Measurements from ENCODE around the gene NUDT8. TPM values are rescaled to one million over a fixed set of nuclear protein-coding genes. Genes with fewer than 3 reads are reported as not detected.

The NUDT8 gene
- total and polyA plus RNA-seq, 2 of the 8 experiments (the other 6 are each of a cell fraction or from before 2014, with no cell fraction given) = 7.2 to 8.3 TPM

DNA sequence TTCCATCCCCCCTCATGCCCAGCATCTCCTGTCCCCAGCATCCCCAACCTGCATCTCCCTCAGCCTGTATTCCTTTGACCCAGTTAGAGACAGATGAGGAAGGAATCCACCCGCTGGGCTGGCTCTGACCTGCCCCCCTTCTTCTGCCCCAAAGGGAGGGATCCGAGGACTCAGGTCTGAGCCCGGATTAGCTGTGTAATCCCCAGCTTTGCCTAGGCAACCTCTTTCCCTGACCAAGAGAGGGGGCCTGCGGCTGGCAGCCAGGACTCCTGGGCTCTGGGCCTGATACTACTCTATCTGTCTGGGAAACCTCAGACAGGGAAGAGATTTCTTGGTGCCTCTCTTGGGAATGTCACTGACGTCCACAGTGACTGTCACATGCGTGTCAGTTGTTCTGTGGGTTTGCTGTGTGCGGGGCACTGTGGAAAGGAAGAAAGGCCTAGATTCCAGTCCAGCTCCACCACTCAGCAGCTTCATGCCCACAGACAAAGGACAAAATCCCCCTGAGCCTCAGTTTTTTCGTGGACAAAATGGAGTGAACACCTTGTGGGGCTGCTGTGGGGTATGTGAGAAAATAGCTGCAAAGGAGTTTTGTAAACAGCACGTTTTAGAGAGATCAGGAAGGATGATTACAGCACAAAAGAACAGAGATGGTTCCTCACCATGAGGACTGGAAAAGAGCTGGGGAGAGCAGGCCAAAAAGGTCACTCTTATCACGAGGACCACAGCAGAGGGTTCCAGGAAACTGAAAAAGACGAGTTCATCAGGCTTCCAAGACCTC, 24.3 kb downstream of the NUDT8 start:
- Histone ChIP-seq H3K23ac (ENCODE audit: insufficient read length) (no peak overlapping the region), H3K36me3 (ENCODE audit: control insufficient read depth in 2 of 4, insufficient read depth in 4 of 4, low read length in 3 of 4) (peaks cover 1 to 7% (median 4%) of the 10 kb centered on the region in 4 experiments; a peak in 6 of 8 replicates), H3K23me2 (ENCODE audit: low read depth, low read length) (peaks cover 9% of the 10 kb centered on the region; the same call in 1 of the 2 replicates), H4K5ac (ENCODE audit: insufficient read length, low read depth, low read length) (no peak overlapping the region), H4K8ac (ENCODE audit: extremely low read depth, insufficient read depth, low read length) (no peak overlapping the region), H3K4me1 (replicated peaks in 1 of 4; ENCODE audit: control insufficient read depth in 3 of 4, insufficient read depth in 4 of 4, low read length in 3 of 4) (peaks cover 5 to 27% (median 17%) of the 10 kb centered on the region in 4 experiments; a peak in 6 of 7 replicates), H3K4me3 (ENCODE audit: extremely low read depth in 1 of 4, insufficient read depth in 2 of 4, low read depth in 3 of 4, low read length in 4 of 4) (no peak overlapping the region), H3K9me3 (ENCODE audit: insufficient read depth in 2 of 2, low read depth in 1 of 2, low read length in 1 of 2) (no peaks in the 10 kb centered on the region), H2BK12ac (ENCODE audit: low read depth, low read length) (0 out of 2 replicates have a peak overlapping the region, but pooled peaks have one; percentile 94), H3K18ac (ENCODE audit: extremely low read depth, low read length) (no peak overlapping the region; the same call in 1 of the 2 replicates), H3K14ac (ENCODE audit: insufficient read length) (no peak overlapping the region), H3K27me3 (replicated peaks in 1 of 4; ENCODE audit: control insufficient read depth in 3 of 4, extremely low read depth in 1 of 4, insufficient read depth in 3 of 4, low read length in 3 of 4) (peaks cover 0 to 4% (median 0%) of the 10 kb centered on the region in 4 experiments; a peak in 2 of 7 replicates), H2AK5ac (ENCODE audit: low read depth, low read length) (0 out of 2 replicates have a peak overlapping the region, but pooled peaks have one; percentile 58), H2BK15ac (ENCODE audit: low read length) (peak overlapping the region; percentile 92; the same call in 1 of the 2 replicates), H2BK20ac (ENCODE audit: low read length) (0 out of 2 replicates have a peak overlapping the region, but pooled peaks have one; percentile 23), H3K56ac (replicated peaks; ENCODE audit: insufficient read length, low read depth, low read length) (no peak overlapping the region), H3K4me2 (ENCODE audit: insufficient read depth in 1 of 2, low read depth in 2 of 2, low read length in 2 of 2) (peak overlapping the region; percentile 9 to 64; a peak in 3 of 4 replicates), H4K91ac (replicated peaks; ENCODE audit: insufficient read length, low read length) (no peak overlapping the region), H2AFZ (ENCODE audit: low read length) (no peak overlapping the region), H4K20me1 (replicated peaks in 1 of 2; ENCODE audit: control insufficient read depth in 1 of 2, insufficient read depth in 2 of 2, low read length in 2 of 2) (peaks cover 0 to 2% of the 10 kb centered on the region in 2 experiments), H3K79me1 (ENCODE audit: low read depth, low read length) (no peaks in the 10 kb centered on the region), H3K79me2 (ENCODE audit: control insufficient read depth in 1 of 2, insufficient read depth in 2 of 2, low read length in 2 of 2) (peaks cover 0 to 8% of the 10 kb centered on the region in 2 experiments; a peak in 1 of 4 replicates), H2BK5ac (ENCODE audit: low read depth, low read length) (no peak overlapping the region), H2BK120ac (replicated peaks; ENCODE audit: low read depth, low read length) (no peak overlapping the region), H3K9ac (replicated peaks in 1 of 4; ENCODE audit: extremely low read depth in 1 of 4, low read depth in 3 of 4, low read length in 3 of 4) (no peak overlapping the region), H3K4ac (replicated peaks; ENCODE audit: insufficient read length, low read depth, low read length) (no peak overlapping the region), H3K27ac (ENCODE audit: low read depth, low read length) (no peak overlapping the region)
- ChIA-PET CTCF (ENCODE audit: partially characterized antibody) (interaction anchor here (0.5 to 1.6 kb wide), 10 partner anchors 9 to 204 kb away, joined by 3 to 15 read pairs (median 4); partner anchors contain the start of genes GSTP1 and PPP1CA), POLR2A (ENCODE audit: partially characterized antibody) (interaction anchor here (0.7 to 2.8 kb wide), 7 partner anchors 10 to 28 kb away, joined by 3 to 25 read pairs (median 5); partner anchors contain the start of gene GSTP1)
- no peak for DNase-seq (ENCODE audit: low read depth in 1 of 2, low spot score in 2 of 2)
- 86% methylated on average over 11 of the region's 11 CpGs; no CpG with 5 or more reads in 1 of the 2 experiments for WGBS, 2 experiments (ENCODE audit: extremely low coverage in 1 of 2, insufficient coverage in 1 of 2, insufficient read length in 1 of 2, insufficient replicate concordance in 2 of 2, low coverage in 1 of 2, low lambda C conversion rate in 2 of 2, missing lambda C conversion rate in 1 of 2)
- no peak for FAIRE-seq
- TF ChIP-seq RXRA (IDR thresholded peaks at IDR 0.05; ENCODE audit: insufficient read depth, low read depth, low read length) (0 out of 2 replicates have a peak, but pooled peaks have one; percentile 62), SP4 (IDR thresholded peaks at IDR 0.05; ENCODE audit: low read length) (no peak), PHF8 (conservative IDR thresholded peaks at IDR 0.05; ENCODE audit: low read depth, low read length) (no peak), POLR2AphosphoS5 (IDR thresholded peaks at IDR 0.05; ENCODE audit: low read depth, low read length) (peak; percentile 40; the same call in 1 of the 2 replicates)
